Measurements from ENCODE around the gene THTPA. TPM values are rescaled to one million over a fixed set of nuclear protein-coding genes. Genes with fewer than 3 reads are reported as not detected.

The THTPA gene
- total and polyA plus RNA-seq, 2 of the 4 experiments (the other 2 are of a cell fraction) = 5.0 to 9.2 TPM

DNA sequence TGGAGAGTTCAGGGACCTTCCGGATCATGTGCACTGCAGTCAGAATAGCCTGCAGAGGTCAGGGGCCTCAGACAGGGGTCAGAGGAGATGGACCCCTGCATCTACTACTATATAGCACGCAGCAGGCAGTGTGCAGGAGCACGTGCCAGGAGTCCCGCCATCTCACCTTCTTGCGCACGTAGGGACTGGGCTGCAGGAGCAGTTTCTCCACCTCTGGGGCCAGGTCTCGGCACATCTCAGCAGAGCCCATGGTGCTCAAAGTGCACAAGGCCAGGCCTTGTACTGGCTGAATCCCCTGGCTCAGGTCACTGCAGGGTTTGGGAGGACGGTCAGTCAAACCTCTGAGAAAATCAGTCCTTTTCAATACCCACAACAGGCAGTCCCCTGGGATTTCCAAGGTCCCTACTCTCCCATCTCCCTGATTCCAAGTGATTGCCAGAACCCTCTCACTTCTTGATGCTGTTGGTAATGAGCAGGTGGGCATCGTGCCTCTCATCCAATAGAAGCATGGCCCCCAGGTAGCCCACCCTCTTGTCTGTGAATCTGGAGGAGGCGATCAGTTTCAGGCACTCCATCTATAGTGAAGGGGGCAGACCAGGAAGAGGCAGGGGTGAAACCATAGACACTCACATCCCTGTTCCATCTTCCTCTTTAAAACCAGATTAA lies 10.2 kb downstream of the THTPA start:
- intact Hi-C loops (cut with micrococcal nuclease) = no loop called here
- H3K27me3 ChIP-seq (ENCODE audit: control insufficient read depth, insufficient read depth, low read length) = peaks cover 8% of the 10 kb centered on the region; the same call in 1 of the 2 replicates
- ChIA-PET POLR2A (ENCODE audit: unreplicated experiment) (no interaction called here), CTCF (interaction anchor here (0.6 kb wide), 1 partner anchor 21 kb away, joined by 3 read pairs; no protein-coding TSS in a partner anchor)
- H4K91ac ChIP-seq (ENCODE audit: insufficient read depth, low read depth, low read length) = no peak overlapping the region
- H4K5ac ChIP-seq (ENCODE audit: low read depth, low read length) = no peak overlapping the region
- in situ Hi-C loops (cut with MboI; ENCODE audit: low sequenced_read_pairs) = no loop called here
- H2BK15ac ChIP-seq (ENCODE audit: low read depth, low read length) = no peak overlapping the region
- no peak for TF ChIP-seq USF2 (IDR thresholded peaks at IDR 0.05; ENCODE audit: low read depth, low read length)
- no peak for TF ChIP-seq MAZ (IDR thresholded peaks at IDR 0.05; ENCODE audit: borderline replicate concordance, low read depth, low read length)
- TF ChIP-seq RCOR1 (IDR thresholded peaks at IDR 0.05; ENCODE audit: insufficient replicate concordance, low read length) = no peak
- TF ChIP-seq CEBPB (IDR thresholded peaks at IDR 0.05; ENCODE audit: low read depth, low read length) = no peak
- TF ChIP-seq SMC3 (IDR thresholded peaks at IDR 0.05; ENCODE audit: low read depth, low read length) = no peak
- no peak for TF ChIP-seq CTCF (conservative IDR thresholded peaks at IDR 0.05; ENCODE audit: low read depth, low read length)
- TF ChIP-seq, protein P1, sequence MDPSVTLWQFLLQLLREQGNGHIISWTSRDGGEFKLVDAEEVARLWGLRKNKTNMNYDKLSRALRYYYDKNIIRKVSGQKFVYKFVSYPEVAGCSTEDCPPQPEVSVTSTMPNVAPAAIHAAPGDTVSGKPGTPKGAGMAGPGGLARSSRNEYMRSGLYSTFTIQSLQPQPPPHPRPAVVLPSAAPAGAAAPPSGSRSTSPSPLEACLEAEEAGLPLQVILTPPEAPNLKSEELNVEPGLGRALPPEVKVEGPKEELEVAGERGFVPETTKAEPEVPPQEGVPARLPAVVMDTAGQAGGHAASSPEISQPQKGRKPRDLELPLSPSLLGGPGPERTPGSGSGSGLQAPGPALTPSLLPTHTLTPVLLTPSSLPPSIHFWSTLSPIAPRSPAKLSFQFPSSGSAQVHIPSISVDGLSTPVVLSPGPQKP (IDR thresholded peaks at IDR 0.05; ENCODE audit: borderline replicate concordance, low read depth, low read length) = no peak
- no peak for TF ChIP-seq CHD1 (IDR thresholded peaks at IDR 0.05; ENCODE audit: low read depth, low read length)
- TF ChIP-seq RFX5 (IDR thresholded peaks at IDR 0.05; ENCODE audit: low read depth, low read length) = no peak
- TF ChIP-seq RAD21 (IDR thresholded peaks at IDR 0.05; ENCODE audit: low read length) = no peak
- no peak overlapping the region for H2AFZ ChIP-seq (replicated peaks; ENCODE audit: low read length, poor library complexity)
- H4K8ac ChIP-seq (ENCODE audit: low read depth in 2 of 2, low read length in 2 of 2) = no peak overlapping the region; a peak in 1 of 4 replicates
- H3K4me3 ChIP-seq (ENCODE audit: insufficient read depth, low read depth, low read length) = no peak overlapping the region
- no peaks in the 10 kb centered on the region; the same call in none of the 2 replicates for H3K36me3 ChIP-seq (ENCODE audit: control insufficient read depth, insufficient read depth, low read length)
- peaks cover 10% of the 10 kb centered on the region; the same call in 1 of the 2 replicates for H3K9me1 ChIP-seq (ENCODE audit: insufficient read depth, low read length)
- WGBS, 2 experiments (ENCODE audit: extremely low coverage in 2 of 2, insufficient read length in 1 of 2) = 92% methylated on average over 7 of the region's 10 CpGs; no CpG with 5 or more reads in 1 of the 2 experiments
- H3K14ac ChIP-seq (replicated peaks; ENCODE audit: low read depth, low read length) = no peak overlapping the region
- H3K9ac ChIP-seq (ENCODE audit: low read depth, low read length) = no peak overlapping the region
- H3K4me1 ChIP-seq (ENCODE audit: control insufficient read depth, insufficient read depth, low read length) = peaks cover 2% of the 10 kb centered on the region; the same call in 1 of the 2 replicates
- dilution Hi-C loops (cut with HindIII; ENCODE audit: low sequenced_read_pairs, unreplicated experiment) = no loop called here
- BruUV-seq (replicated peaks) = no TSS peak
- DNase-seq (no peak), ATAC-seq (ENCODE audit: low read depth) (no peak)
- no peak overlapping the region for H2AK5ac ChIP-seq (ENCODE audit: low read depth, low read length)
- H3K23ac ChIP-seq (ENCODE audit: low read depth, low read length) = 0 out of 2 replicates have a peak overlapping the region, but pooled peaks have one; percentile 67
- H3K9me3 ChIP-seq (ENCODE audit: control insufficient read depth, insufficient read depth, low read length) = no peaks in the 10 kb centered on the region
- no peak overlapping the region for H3K18ac ChIP-seq (ENCODE audit: low read depth, low read length)
- peak overlapping the region; percentile 68 for H2AK9ac ChIP-seq (replicated peaks; ENCODE audit: low read depth, low read length, poor library complexity)
- H4K20me1 ChIP-seq (ENCODE audit: insufficient read depth, low read length) = no peaks in the 10 kb centered on the region
- no peak overlapping the region for H2BK5ac ChIP-seq (ENCODE audit: low read depth, low read length, poor library complexity, severe bottlenecking)
- no peak overlapping the region for H3K27ac ChIP-seq (ENCODE audit: insufficient read depth, low read length)
- no peak overlapping the region for H2BK120ac ChIP-seq (ENCODE audit: low read depth, low read length)
- no peak overlapping the region for H3K4ac ChIP-seq (ENCODE audit: low read depth, low read length)
- no peak overlapping the region for H2BK20ac ChIP-seq (ENCODE audit: low read depth, low read length)
- no peak overlapping the region for H3K56ac ChIP-seq (ENCODE audit: extremely low read depth, insufficient read depth, low read length)
- H3K4me2 ChIP-seq (ENCODE audit: low read depth, low read length) = no peak overlapping the region
- no peaks in the 10 kb centered on the region; a peak in 1 of 4 replicates for H3K79me1 ChIP-seq (ENCODE audit: low read depth in 1 of 2, low read length in 2 of 2)

Measured in IMR-90 (cell line).